ENCODE measurements around the gene TAAR1. TPM values are rescaled to one million over a fixed set of nuclear protein-coding genes. Genes with fewer than 3 reads are reported as not detected.

Gene TAAR1
- total and polyA plus RNA-seq, 7 donors: not detected

GRCh38 chr6:132661906-132662305, 2.9 kb upstream of the TAAR1 start:
- Histone ChIP-seq H3K9me3 (no peaks in the 10 kb centered on the region), H3K27me3 (no peaks in the 10 kb centered on the region), H3K27ac (no peak overlapping the region), H3K36me3 (no peaks in the 10 kb centered on the region), H3K4me1 (no peaks in the 10 kb centered on the region), H3K4me3 (no peak overlapping the region)
- intact Hi-C loops (cut with DNase I): no loop called here
- TF ChIP-seq CTCF (IDR thresholded peaks at IDR 0.05) (no peak), POLR2A (IDR thresholded peaks at IDR 0.05) (no peak), EP300 (IDR thresholded peaks at IDR 0.05) (no peak), POLR2AphosphoS5 (IDR thresholded peaks at IDR 0.05) (no peak)
- DNase-seq: no peak
- WGBS, 2 donors: 79 to 89% methylated on average over 4 of the region's 4 CpGs

GRCh38 chr6:132651062-132651461, 7.9 kb downstream of the TAAR1 start:
- intact Hi-C loops (cut with DNase I): no loop called here
- no peak overlapping the region for H3K4me3 ChIP-seq
- no peaks in the 10 kb centered on the region for H3K4me1 ChIP-seq

GRCh38 chr6:132650429-132650828, 8.6 kb downstream of the TAAR1 start:
- intact Hi-C loops (cut with DNase I): no loop called here
- Histone ChIP-seq H3K9me3 (no peaks in the 10 kb centered on the region), H3K36me3 (no peaks in the 10 kb centered on the region), H3K4me1 (no peaks in the 10 kb centered on the region), H3K27ac (no peak overlapping the region), H3K27me3 (no peaks in the 10 kb centered on the region), H3K4me3 (no peak overlapping the region)
- TF ChIP-seq CTCF (IDR thresholded peaks at IDR 0.05): no peak
- TF ChIP-seq POLR2A (IDR thresholded peaks at IDR 0.05): no peak
- TF ChIP-seq EP300 (IDR thresholded peaks at IDR 0.05): no peak
- no peak for TF ChIP-seq POLR2AphosphoS5 (IDR thresholded peaks at IDR 0.05)
- 88 to 94% methylated on average over 1 of the region's 1 CpG for WGBS, 2 donors
- no peak for DNase-seq

More at GRCh38 chr6:132651062-132651461, 7.9 kb downstream of the TAAR1 start:
- Histone ChIP-seq H3K9me3 (no peaks in the 10 kb centered on the region), H3K27ac (no peak overlapping the region), H3K27me3 (no peaks in the 10 kb centered on the region), H3K36me3 (no peaks in the 10 kb centered on the region)
- no peak for TF ChIP-seq CTCF (IDR thresholded peaks at IDR 0.05)
- no peak for TF ChIP-seq POLR2AphosphoS5 (IDR thresholded peaks at IDR 0.05)
- no peak for TF ChIP-seq POLR2A (IDR thresholded peaks at IDR 0.05)
- no peak for TF ChIP-seq EP300 (IDR thresholded peaks at IDR 0.05)
- 81 to 86% methylated on average over 3 of the region's 3 CpGs for WGBS, 2 donors
- DNase-seq: no peak

- DNase-seq: no peak
- H3K27me3 ChIP-seq: no peaks in the 10 kb centered on the region
- H3K4me1 ChIP-seq: no peaks in the 10 kb centered on the region
- TF ChIP-seq POLR2AphosphoS5 (IDR thresholded peaks at IDR 0.05) (no peak), POLR2A (IDR thresholded peaks at IDR 0.05) (no peak), CTCF (IDR thresholded peaks at IDR 0.05) (no peak), EP300 (IDR thresholded peaks at IDR 0.05) (no peak)
- H3K27ac ChIP-seq: no peak overlapping the region
- intact Hi-C loops (cut with DNase I): no loop called here
- WGBS, 2 donors: 71 to 73% methylated on average over 2 of the region's 2 CpGs
- no peak overlapping the region for H3K4me3 ChIP-seq
- H3K9me3 ChIP-seq: no peaks in the 10 kb centered on the region
- H3K36me3 ChIP-seq: no peaks in the 10 kb centered on the region
Observed at GRCh38 chr6:132648828-132649227, 10.2 kb downstream of the TAAR1 start.

GRCh38 chr6:132648356-132648755, 10.6 kb downstream of the TAAR1 start:
- no peak overlapping the region for H3K4me3 ChIP-seq
- DNase-seq: no peak
- no peaks in the 10 kb centered on the region for H3K9me3 ChIP-seq
- WGBS, 2 donors: 58 to 60% methylated on average over 2 of the region's 2 CpGs
- no peaks in the 10 kb centered on the region for H3K27me3 ChIP-seq
- intact Hi-C loops (cut with DNase I): no loop called here
- no peaks in the 10 kb centered on the region for H3K4me1 ChIP-seq
- H3K27ac ChIP-seq: no peak overlapping the region
- no peak for TF ChIP-seq POLR2A (IDR thresholded peaks at IDR 0.05)
- no peak for TF ChIP-seq POLR2AphosphoS5 (IDR thresholded peaks at IDR 0.05)
- H3K36me3 ChIP-seq: no peaks in the 10 kb centered on the region

Measured in sigmoid colon (tissue), 7 donors.